Posterior cingulate gyrus (tissue), 11 donors: ENCODE results near the gene ZNFX1.
A peak's percentile ranks its signal among the peaks of the same experiment; 100 is the strongest.
"Not testable (repeated sequence)": the region's sequence is repeated elsewhere in the genome, so short reads cannot be mapped to it uniquely, and the experiment has no call there.

Source experiments
- DNase-seq, 10 donors: peaks; one replicate each; pipeline versions ENCODE4 v3.0.0 to v3.0.0-alpha.2; 2020 to 2021; ENCODE audit warnings: mixed read lengths in 3 of 10
- intact Hi-C: fragments of 100-400 bp; cut with DNase I; formaldehyde crosslinking; loops from one replicate; pipeline ENCODE4 v1.15.1; 2023

The ZNFX1 gene

DNA sequence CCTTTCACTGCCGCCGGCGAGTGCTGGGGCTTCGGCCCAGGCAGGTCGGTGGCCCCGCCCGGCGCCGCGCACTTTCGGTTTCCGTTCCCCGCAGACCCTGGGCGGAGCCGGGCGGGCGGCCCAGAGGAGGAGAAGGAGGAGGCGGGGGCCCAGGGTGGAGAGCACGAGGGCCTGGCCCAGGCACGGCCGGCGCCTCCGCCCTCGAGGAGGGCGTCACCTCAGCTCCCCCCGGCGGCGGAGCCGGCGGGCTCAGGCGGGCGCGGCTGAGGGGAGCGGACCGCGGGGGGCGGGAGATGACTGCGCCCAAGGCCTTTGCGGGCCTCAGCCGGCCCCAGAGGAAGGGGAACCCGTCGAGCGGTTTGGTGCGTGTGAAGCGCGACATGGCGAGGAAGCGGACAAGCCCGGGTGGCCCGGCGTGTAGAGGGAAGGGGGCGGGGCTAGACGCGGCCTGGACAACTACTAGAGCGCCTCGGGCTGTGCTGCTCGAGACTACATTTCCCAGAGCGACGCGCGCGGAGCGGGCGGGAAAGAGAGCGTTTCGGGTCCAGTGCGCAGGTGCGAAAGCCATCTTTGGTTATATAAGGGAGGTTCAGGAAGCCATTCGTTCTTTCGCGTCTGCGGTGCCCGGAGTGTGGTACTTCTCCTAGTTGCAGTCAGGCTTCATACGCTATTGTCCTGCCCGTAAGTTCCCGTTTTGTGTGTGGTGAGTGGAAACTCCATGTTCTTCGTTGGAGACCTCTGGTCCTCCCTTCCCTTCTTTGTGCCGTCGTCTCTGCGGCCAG, at the start of gene ZNFX1:
ZNFX1 (minus strand) TSS at position 22 of the 782 bp plus-strand sequence. CDS start 2,218 bp downstream, outside the sequence.
- intact Hi-C loops, result loop anchor here (1.0 to 2.0 kb wide), 2 partner anchors 59 to 90 kb away; partner anchors contain the start of genes DDX27 and STAU1

DNA sequence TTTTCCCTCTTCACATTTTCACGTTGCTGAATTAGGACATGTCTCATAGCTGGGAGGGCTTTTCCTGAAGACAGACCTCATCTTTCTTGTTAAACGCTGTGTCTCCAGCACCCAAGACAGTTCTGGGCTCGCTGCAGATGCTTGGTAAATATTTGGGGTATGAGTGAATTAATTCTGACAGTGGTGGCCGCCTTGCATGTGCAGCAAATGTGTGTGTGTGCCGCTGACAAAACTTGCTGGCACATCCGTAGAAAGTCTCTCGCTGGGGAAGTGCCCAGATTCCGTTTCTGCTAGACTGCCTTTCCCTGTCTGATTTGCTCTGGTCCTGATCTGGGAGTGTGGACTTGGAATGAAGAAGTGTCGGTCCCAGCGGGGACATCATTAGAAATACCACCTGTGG, 48.2 kb upstream of the ZNFX1 start:
- DNase-seq, result peak in 1 of 10 donors; percentile 17
- intact Hi-C loops, result no loop called here

More for the DNA sequence above, at the start of gene ZNFX1:
- DNase-seq, result peak; percentile 96 to 100 (median 98)

DNA sequence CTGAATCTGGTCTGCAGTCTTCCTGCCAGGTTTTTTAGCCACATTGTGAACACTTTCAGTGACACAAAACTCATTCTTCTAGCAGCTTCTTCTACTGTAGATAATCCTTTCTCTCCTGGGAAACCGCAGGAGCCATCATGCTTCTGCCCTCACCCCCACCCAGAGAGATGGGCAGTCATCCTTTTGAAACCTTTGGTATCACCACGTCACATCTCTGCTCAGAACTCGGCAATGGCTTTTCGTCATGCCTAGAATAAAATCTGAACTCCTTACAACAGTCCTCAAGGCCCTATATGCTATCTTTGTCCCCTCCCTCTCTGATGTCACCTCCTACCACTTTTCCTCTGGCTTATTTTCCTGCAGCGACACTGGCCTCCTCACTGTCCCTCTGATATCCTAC, 46.4 kb upstream of the ZNFX1 start:
- intact Hi-C loops, result loop anchor here (5.0 kb wide), 1 partner anchor 77 kb away; no protein-coding TSS in a partner anchor
- DNase-seq, result no peak

DNA sequence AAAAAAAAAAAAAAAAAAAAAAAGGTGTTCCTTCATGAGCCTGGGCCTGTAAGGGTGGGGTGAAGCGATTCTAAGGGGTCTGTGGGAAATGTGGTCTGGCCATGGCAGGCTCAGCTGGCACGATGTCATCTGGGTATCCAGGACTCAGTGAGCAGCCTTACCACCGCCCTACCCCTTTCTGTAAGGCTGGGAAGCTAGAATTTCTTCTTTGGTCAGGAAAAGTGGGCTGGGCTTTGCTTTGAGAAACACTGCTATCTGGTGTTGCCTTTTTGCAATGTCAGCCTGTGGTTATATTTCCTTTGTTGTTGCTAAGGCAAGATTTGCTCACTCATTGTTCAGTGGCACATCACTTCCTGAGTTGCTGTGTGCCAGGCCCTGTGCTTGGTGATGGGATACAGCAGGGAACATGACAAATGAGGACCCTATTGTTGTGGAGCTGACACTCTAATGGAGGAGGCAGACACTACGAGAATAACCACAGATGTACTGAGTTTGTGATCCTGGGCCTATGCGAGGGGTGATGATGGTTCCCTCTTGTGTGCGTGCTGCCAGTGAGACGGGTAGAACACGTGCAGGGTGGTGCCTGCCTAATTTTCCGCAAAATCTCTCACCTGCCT, 45.9 kb upstream of the ZNFX1 start:
- intact Hi-C loops, result loop anchor here (5.0 kb wide), 1 partner anchor 76 kb away; no protein-coding TSS in a partner anchor
- DNase-seq, result no peak

DNA sequence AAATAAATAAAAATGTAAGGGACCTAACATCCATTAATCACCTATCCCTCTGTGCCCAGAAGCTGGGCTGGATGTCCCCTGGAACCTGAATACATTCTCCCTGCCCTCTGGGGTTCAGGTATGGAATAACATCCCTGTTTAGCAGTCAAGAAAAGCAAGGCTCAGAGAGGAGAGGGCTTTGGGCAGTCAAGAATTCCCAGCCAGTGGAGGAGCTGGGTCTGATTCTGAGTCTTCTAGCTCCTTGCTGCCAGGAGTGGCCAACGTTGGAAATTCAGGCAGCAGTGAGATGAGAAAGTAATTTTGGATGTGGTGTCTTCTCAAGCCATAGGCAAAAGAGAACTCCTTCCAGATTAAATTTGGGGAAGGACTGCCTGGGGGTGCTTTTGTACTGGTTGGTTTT, 42.6 kb upstream of the ZNFX1 start:
- intact Hi-C loops, result loop anchor here (5.0 kb wide), 1 partner anchor 73 kb away; no protein-coding TSS in a partner anchor
- peak in 3 of 10 donors; percentile 26 to 45 (median 38) for DNase-seq

DNA sequence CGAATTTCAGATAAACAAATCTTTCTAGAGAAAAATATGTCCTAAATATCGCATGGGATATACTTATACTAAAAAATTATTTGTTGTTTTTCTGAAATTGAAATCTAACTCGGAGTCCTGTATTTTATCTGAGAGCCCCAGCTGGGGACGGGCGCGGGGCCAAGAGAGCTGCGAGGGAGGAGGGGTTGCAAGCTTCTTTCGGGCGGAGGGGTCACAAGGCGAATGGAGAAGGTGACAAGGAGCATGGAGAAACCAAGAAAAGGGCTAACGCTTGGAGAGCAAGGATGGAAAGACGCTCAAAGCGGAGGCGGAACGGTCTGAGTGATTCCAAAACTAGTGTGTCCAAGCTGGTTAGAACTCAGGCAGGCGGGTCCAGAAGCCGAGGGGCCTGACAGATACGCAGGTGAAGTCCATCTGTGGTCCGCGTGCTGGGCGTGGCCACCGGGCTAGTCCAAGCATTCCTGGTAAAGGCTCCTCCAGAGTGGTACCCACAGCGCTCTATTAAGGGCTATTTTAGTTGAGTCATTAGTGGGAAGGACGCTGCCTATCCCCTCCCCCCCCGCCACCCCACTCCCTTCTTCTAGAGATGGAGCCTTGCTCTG, 41.5 kb upstream of the ZNFX1 start:
- DNase-seq, result no peak
- intact Hi-C loops, result no loop called here

DNA sequence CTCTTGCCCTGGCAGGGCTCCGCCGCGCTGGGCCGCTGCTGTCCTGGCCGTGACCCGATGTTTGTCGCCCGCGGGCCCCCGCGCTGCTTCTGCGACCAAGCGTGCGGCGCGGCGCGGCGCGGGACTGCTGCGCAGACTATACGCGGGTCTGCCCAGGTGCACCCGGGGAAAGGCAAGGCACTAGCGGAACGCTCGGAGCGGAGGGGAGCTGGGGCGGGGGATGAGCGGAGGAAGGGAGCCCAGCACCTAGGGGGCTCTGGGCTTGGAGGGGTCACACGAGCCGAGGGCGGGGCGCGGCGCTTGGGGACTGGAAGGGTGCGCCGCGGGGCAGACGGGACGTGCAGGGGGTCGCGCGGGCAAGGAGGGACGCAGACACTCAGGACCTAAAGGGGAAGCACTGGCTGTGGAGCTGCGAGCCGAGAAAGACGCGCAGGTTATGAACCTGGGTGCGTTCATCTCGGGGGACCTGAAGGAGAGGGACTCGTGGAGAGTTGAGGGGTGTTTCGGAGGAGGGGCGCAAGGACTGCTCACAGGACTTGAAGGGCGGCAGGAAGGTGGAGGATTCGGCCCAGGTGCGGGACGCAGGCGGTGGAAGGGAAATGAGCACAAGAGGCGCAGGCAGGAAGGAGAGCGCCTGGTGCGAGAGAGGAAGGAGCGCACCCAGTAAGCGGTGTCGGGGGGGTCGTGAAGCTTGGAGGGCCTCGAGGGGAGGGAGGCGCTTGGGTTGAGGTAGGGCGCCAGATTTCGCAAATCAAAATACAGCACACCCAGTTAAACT, 40.8 kb upstream of the ZNFX1 start:
- DNase-seq, result peak in 3 of 10 donors; percentile 82 to 88 (median 85)
- intact Hi-C loops, result no loop called here

DNA sequence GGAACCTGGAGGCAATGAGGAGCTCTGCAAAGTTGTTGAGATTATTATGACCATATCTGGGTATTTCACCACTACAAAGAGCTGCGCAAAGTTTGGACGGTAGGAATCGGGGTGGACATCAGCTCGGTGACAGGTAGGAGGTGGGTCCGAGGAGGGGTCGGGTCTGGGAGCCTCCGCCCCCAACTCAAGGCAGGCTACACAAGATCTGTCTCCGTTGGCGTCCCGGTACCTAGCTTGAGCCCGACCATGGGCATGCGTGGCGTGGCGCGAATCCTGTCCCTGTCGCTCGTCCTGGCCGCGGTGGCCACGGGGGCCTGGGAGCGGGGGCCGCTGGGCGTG, 40.2 kb upstream of the ZNFX1 start:
- no peak for DNase-seq
- intact Hi-C loops, result no loop called here

DNA sequence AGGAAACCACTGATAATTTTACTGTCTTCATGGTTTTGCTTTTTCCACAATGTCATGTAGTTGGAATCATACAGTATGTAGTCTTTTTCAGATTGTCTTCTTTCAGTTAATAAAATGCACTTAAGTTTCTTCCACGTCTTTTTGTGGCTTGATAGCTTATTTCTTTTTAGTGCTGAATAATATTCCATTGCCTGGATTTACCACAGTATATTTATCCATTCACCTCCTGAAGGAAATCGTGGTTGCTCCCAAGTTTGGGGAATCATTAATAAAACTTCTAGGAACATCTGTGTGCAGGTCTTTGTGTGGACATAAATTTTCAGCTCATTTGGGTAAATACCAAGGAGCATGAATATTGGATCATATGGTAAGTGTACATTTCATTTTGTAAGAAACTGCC, 38.8 kb upstream of the ZNFX1 start:
- no peak for DNase-seq
- intact Hi-C loops, result no loop called here

DNA sequence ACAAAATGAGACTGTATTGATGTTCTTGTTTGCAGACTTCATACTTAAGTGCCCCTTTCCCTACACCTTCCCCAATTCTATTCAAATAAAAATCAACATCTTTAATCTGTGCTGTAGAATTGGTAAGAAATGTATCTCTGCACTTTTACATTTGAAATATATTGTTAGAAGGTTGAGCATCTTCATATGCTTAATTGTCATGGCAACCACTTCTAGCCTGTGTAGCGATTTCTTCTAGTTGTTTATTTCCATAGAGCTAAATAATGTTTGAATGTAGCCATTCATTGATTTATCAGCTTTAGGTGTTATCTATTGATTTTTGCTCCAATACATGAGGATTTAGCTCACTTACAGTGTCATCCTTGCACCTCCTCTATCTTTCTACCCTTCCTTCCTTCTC, 37.7 kb upstream of the ZNFX1 start:
- intact Hi-C loops, result no loop called here
- no peak for DNase-seq

DNA sequence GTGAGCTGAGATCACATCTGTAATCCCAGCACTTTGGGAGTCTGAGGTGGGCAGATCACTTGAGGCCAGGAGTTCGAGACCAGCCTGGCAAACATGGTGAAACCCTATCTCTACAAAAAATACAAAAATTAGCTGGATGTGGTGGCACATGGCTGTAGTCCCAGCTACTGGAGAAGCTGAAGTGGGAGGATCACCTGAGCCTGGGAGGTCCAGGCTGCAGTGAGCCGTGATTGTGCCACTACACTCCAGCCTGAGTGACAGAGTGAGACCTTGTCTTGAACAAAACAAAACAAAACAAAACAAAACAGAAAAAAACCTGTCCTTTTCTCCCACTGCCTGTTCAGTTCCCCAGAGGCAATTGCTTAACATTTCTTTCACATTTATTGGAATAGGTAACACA, 36.2 kb upstream of the ZNFX1 start:
- DNase-seq, intact Hi-C loops: not testable (repeated sequence)

DNA sequence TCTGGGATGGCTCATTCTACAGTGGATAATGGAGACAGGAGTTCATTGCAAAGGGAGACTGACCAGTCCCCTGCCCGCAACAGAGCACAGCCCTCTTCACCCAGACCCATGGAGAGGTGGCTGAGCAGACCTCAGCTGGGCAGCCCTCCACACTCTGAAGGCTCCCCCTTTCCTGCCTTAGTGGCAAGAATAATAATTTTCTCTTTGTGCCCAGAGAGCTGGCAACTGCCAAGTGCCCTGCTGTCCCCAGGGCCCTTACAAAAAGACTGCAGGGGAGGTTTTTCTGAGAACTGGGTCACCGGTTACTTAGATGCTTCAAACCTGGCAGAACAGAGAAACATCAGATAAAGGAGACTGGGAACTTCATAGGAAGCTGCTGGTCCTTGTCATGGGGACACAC, 35.4 kb upstream of the ZNFX1 start:
- DNase-seq, result peak in 2 of 10 donors; percentile 24 to 28
- intact Hi-C loops, result no loop called here

DNA sequence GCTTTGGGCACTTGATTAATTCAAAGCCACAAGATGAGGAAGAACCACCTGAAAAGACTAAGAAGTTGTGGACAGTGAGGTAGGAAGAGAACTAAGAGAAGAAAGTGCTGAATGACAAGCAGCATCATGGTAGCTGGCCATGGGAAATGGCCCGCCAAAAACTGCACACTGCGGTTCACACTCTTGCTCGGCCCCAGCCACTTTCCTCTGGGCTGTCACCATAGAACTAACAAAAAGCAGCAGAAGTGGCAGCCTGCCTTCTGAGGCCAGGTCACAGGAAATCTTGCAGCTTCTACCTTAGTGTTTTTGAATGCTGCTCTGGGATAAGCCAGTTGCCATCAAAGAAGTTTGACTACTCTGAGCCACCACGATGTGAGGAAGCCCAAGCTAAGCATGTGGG, 34.8 kb upstream of the ZNFX1 start:
- DNase-seq, result no peak
- intact Hi-C loops, result no loop called here

DNA sequence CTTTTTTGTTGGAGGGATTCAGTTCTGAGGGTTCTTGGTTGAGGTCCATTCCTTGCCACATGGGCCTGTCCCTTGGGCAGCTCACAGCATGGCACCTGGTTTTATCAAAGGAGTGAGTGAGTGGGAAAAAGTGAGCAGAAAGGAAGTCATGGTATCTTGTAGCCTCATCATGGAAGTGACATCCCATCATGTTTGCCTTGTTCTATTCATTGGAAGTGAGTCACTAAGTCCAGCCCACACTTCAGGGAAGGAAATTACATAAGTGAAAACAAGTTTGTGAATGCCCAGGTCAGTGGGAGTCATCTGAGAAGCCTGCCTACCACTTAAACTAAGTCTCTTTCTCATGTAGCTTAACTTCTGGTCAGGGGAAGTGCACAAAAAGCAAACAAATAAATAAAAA, 32.8 kb upstream of the ZNFX1 start:
- no peak for DNase-seq
- intact Hi-C loops, result no loop called here

DNA sequence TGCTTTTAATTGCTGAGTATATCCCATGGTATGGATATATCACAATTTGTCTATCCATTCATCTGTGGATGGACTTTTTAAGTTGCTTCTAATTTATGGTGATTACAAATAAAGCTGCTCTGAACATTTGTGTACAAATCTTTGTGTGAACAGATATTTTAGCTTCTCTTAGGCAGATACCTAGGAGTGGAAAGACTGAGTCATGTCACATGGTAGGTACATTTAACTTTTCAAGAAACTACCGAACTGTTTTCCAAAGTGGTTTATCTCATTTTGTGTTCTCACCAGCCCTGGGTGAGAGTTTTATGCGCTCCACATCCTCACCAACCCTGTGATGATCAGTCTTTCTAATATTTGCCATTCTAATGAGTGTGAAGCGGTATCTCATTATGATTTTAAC, 31.0 kb upstream of the ZNFX1 start:
- intact Hi-C loops, result no loop called here
- DNase-seq, result no peak

DNA sequence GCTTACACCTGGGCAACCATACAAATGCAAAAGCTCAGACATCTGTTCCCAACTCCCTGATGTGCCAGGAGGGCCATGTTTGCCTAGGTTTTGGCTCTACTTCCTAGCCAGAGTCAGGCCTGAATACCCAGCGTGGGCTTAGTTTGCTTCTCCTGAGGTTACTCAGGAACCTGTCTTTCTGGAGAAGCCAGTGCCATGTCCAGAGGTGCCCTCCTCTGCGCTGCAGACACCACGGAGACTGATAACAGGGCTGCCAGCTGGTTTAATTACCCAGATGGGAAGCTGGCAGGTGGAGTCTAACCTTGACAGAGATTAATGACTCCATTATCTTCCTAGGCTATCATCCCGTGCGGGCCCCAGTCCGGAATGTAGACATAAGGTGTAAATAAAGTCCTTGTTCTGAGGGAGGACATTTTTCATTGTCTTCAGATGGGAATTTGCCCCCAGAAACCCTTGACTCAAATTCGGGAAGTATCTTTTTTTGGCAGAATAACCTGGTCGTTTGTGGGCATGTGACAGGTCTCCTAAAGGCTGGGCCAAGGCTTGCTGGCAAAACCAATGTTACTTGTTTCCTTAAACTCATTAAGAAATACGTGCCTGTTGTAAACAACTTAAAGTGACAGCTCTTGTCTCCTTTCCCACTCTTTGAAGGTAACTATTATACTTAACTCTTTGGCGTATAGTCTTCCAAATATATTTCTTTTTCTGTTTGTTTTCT, 29.2 kb upstream of the ZNFX1 start:
- DNase-seq, result no peak

DNA sequence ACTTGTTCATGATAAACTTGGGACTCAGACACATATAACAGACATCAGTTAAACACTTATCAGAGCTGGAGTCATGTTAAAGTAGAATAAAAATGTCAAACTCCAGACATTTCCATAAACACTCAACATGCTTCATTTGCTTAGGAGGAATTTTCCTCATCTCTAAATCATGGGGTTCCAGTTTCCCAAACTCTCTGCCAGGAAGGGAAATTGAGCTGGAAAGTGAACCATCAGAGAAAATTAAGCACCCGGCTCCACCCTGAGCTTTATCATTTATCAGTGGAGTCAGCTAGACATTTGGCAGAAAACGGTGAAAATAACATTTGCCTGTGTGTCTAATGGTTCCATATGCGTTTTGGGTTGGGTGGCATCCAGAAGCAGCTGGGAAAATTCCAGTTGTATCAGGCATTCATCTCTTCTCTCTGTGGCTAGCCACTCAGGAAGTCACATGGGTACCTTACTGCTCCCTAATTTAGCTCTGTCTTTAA, 25.3 kb upstream of the ZNFX1 start:
- DNase-seq, result peak in 1 of 10 donors; percentile 28
- intact Hi-C loops, result no loop called here

More for the DNA sequence above, 29.2 kb upstream of the ZNFX1 start:
- intact Hi-C loops, result no loop called here

DNA sequence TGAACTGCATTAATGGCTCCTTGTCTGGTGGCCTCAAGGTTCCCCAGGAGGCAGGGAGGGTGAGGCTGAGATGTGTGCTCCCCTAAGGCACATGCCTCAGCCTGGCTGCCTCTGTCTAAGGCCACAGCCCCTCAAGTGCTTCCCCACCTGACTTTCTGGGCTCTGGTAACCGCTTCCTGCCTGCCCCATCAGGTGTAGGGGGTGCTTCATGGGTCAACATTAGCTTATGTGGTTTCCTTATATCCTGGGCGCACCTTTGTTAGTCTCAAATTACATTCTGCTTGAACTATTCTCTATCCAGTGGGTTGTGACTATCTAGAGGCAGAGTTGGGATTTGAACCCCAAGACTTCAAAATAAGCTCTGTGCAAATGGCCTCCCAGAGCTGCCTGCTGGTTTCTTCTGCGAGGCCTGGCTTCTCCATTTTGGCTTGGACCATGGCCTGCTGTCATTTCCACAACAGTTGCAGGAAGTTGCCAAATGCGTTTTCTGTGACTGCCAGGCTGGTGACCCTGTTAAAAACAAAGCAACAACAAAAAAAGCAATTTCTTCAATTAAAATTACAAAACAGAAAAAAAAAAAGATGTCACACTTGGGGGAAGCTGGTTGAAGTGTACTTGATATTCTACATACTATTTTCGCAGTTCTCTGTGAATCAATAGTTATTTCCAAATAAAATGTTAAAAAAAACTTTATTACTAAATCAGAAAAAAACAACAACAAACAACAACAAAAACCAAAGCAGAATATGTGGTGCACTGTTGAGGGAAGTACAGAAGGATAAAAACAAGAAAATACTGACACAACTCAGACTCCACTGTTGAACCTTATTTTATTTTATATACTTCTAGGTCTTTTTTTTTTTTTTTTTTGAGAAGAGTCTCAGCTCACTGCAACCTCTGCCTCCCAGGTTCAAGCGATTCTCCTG, 20.0 kb upstream of the ZNFX1 start:
- no peak for DNase-seq

More for the DNA sequence above, 20.0 kb upstream of the ZNFX1 start:
- intact Hi-C loops, result no loop called here
